HFFc6 (cell line): ENCODE data around the gene PPP1CB. TPM values are rescaled to one million over a fixed set of nuclear protein-coding genes. Genes with fewer than 3 reads are reported as not detected.
"Not testable (repeated sequence)": the region's sequence is repeated elsewhere in the genome, so short reads cannot be mapped to it uniquely, and the experiment has no call there.

Experiments used
- DNase-seq: peaks from one replicate; pipeline ENCODE4 v3.0.0-alpha.2; 2018
- H3K27ac Mint-ChIP-seq: 2 replicates; pipeline ENCODE4 v1.8.0; 2020; ENCODE audit warnings: mild to moderate bottlenecking, mixed read lengths
- H3K27me3 Mint-ChIP-seq: 2 replicates; pipeline ENCODE4 v1.8.0; 2021; ENCODE audit warnings: mild to moderate bottlenecking, moderate library complexity, mixed read lengths; ENCODE audit not compliant: insufficient read depth
- H3K36me3 Mint-ChIP-seq: 2 replicates; pipeline ENCODE4 v1.8.0; 2021; ENCODE audit warnings: low read depth, mixed read lengths
- H3K4me1 Mint-ChIP-seq: 2 replicates; pipeline ENCODE4 v1.8.0; 2020; ENCODE audit warnings: low read depth, mixed read lengths
- H3K4me3 Mint-ChIP-seq: 2 replicates; pipeline ENCODE4 v1.8.0; 2020; ENCODE audit warnings: mild to moderate bottlenecking, moderate library complexity, mixed read lengths
- H3K9me3 Mint-ChIP-seq: 2 replicates; pipeline ENCODE4 v1.8.0; 2020; ENCODE audit warnings: mild to moderate bottlenecking, mixed read lengths
- total RNA-seq, 6 experiments: library from RNA; stranded (reverse); fragmentation: NEBNext Ultra II Directional; extraction: Animal tissue kit (Norgen Biotek cat#: 25700); gene quantifications; 2 replicates in 1 of 6; 3 replicates in 5 of 6; pipeline ENCODE4 v1.2.3, GENCODE V29; 2021
- TF ChIP-seq, protein P1 (sequence below): fragments of 200-600 bp; sonication (generic); IDR thresholded peaks from 2 replicates; pipeline ENCODE4 v1.5.0; 2021; ENCODE audit warnings: antibody characterized with exemption, mild to moderate bottlenecking

The PPP1CB gene
- total RNA-seq, 6 experiments from 2014 or later = 188 to 209 (median 202) TPM

DNA sequence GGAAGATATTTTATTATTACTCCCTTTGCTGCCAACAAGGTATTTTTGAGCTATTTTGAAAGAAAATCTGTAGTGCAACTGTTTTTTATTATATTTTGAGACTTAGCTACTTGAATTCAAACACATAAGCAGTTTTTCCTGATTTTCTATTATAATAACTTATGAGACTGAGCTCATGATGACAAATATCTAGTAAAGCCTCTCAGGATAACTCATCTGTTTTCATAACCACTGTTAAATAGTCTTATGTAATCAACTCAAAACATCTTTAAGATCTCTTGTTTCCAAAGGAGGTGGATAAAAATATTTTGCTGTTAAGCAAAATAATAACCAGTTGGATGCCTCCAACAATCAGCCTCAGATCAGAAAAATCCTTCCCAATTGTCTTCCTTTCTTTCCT lies 21.9 kb upstream of the PPP1CB start:
- TF ChIP-seq, protein P1, sequence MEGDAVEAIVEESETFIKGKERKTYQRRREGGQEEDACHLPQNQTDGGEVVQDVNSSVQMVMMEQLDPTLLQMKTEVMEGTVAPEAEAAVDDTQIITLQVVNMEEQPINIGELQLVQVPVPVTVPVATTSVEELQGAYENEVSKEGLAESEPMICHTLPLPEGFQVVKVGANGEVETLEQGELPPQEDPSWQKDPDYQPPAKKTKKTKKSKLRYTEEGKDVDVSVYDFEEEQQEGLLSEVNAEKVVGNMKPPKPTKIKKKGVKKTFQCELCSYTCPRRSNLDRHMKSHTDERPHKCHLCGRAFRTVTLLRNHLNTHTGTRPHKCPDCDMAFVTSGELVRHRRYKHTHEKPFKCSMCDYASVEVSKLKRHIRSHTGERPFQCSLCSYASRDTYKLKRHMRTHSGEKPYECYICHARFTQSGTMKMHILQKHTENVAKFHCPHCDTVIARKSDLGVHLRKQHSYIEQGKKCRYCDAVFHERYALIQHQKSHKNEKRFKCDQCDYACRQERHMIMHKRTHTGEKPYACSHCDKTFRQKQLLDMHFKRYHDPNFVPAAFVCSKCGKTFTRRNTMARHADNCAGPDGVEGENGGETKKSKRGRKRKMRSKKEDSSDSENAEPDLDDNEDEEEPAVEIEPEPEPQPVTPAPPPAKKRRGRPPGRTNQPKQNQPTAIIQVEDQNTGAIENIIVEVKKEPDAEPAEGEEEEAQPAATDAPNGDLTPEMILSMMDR = no peak
- Mint-ChIP-seq H3K9me3 (no peaks in the 10 kb centered on the region), H3K27ac (peak overlapping the region; percentile 60), H3K4me3 (no peak overlapping the region), H3K27me3 (no peaks in the 10 kb centered on the region; the same call in 1 of the 2 replicates), H3K36me3 (no peaks in the 10 kb centered on the region), H3K4me1 (peaks cover 14% of the 10 kb centered on the region)
- peak; percentile 65 for DNase-seq

DNA sequence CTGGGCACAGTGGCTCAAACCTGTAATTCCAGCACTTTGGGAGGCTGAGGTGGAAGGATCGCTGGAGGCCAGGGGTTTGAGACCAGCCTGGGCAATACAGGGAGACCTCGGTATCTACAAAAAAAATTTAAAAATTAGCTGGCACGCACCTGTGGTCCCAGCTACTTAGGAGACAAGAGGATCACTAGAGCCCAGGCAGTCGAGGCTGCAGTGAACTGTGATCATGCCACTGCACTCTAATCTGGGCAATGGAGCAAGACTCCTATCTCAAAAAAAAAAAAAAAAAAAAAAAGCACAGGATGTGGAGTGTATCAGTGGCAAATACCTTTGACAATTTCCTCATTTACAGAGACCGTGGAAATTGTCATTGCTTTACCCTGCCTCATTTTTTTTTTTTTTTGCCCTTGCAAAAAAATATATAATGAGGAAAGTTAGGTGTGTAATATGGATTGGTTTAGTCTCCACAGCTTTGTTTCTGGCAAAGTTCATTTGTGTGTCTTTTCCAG lies 20.9 kb upstream of the PPP1CB start:
- H3K36me3 Mint-ChIP-seq = no peaks in the 10 kb centered on the region

DNA sequence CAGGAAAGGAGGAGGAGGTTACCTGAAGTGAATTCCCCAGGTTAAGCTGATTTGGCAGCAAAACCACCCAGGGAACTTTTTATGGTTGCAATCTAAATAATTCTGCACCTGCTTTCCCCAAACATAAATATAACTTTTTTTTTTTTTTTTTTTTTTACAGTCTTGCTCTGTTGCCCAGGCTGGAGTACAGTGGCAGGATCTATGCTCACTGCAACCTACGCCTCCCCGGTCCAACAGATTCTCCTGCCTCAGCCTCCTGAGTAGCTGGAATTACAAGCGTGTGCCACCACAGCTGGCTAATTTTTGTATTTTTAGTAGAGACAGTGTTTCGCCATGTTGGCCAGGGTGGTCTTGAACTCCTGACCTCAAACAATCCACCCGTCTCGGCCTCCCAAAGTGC lies 16.1 kb upstream of the PPP1CB start:
- Mint-ChIP-seq H3K4me3 (no peak overlapping the region), H3K27ac (no peak overlapping the region), H3K27me3 (peaks cover 4% of the 10 kb centered on the region), H3K4me1 (peaks cover 6% of the 10 kb centered on the region; the same call in 1 of the 2 replicates), H3K36me3 (peaks cover 7% of the 10 kb centered on the region; the same call in 1 of the 2 replicates), H3K9me3 (peaks cover 15% of the 10 kb centered on the region)
- DNase-seq = no peak
- TF ChIP-seq, protein P1 = no peak

More for the DNA sequence above, 20.9 kb upstream of the PPP1CB start:
- H3K9me3 Mint-ChIP-seq = no peaks in the 10 kb centered on the region
- no peak overlapping the region for H3K27ac Mint-ChIP-seq
- DNase-seq = no peak
- H3K4me3 Mint-ChIP-seq = no peak overlapping the region
- H3K4me1 Mint-ChIP-seq = peaks cover 14% of the 10 kb centered on the region
- TF ChIP-seq, protein P1 = no peak
- no peaks in the 10 kb centered on the region; the same call in 1 of the 2 replicates for H3K27me3 Mint-ChIP-seq

DNA sequence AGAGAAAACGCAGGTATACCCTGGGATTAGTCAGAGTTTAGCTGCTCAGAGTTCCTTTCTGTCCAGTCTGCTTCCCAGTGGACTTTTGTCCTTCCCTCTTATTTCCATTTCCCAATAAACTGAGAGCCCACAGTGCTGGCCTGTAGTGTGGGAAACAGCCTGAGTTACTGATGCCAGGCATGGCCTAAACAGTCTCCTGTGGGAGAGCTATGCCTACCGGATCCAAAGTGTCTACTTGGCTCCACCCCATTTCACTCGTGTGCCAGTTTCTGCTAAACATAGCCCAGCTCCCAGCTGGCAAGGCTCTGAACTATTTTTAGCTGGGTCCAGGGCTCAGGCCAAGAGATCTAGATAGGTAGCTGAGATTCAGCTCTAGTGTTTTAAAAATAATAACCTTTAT lies 15.6 kb upstream of the PPP1CB start:
- Mint-ChIP-seq H3K36me3 (peaks cover 7% of the 10 kb centered on the region; the same call in 1 of the 2 replicates), H3K27me3 (peaks cover 5% of the 10 kb centered on the region), H3K9me3 (peaks cover 15% of the 10 kb centered on the region), H3K27ac (no peak overlapping the region), H3K4me1 (peaks cover 5% of the 10 kb centered on the region; the same call in 1 of the 2 replicates), H3K4me3 (no peak overlapping the region)
- DNase-seq = no peak
- TF ChIP-seq, protein P1 = no peak

DNA sequence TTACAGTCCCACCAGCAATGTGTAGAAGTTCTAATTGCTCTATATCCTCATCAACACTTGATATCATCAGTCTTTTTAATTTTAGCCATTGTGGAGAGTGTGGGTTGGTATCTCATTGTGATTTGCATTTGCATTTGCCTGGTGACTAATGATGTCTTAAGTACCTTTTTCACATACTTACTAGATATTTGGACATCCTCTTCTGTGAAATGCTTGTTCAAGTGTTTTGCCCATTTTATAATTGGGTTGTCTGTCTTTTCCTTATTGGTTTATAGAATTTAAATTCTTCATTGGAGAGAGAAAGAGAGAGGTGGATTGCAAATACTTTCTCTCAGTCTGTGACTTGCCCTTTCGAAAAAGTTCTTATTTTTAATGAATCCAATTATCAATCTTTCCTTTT lies 14.0 kb upstream of the PPP1CB start:
- H3K4me3 Mint-ChIP-seq = no peak overlapping the region
- H3K9me3 Mint-ChIP-seq = peaks cover 15% of the 10 kb centered on the region
- TF ChIP-seq, protein P1 = no peak
- no peak for DNase-seq
- H3K4me1 Mint-ChIP-seq = peaks cover 5% of the 10 kb centered on the region; the same call in 1 of the 2 replicates
- H3K27me3 Mint-ChIP-seq = peaks cover 5% of the 10 kb centered on the region
- peaks cover 7% of the 10 kb centered on the region; the same call in 1 of the 2 replicates for H3K36me3 Mint-ChIP-seq
- no peak overlapping the region for H3K27ac Mint-ChIP-seq

DNA sequence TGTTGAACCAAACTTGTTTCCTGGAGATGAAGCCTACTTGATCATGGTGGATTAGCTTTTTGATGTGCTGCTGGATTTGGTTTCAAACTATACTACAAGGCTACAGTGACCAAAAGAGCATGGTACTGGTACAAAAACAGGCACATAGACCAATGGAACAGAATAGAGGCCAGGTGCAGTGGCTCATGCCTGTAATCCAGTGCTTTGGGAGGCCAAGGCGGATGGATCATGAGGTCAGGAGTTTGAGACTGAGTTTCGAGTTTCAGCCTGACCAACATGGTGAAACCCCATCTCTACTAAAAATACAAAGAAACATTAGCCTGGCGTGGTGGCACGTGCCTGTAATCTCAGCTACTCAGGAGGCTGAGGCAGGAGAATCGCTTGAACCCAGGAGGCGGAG lies 9.0 kb upstream of the PPP1CB start:
- not testable (repeated sequence) for H3K4me1 Mint-ChIP-seq, H3K27ac Mint-ChIP-seq, H3K27me3 Mint-ChIP-seq, H3K4me3 Mint-ChIP-seq, H3K9me3 Mint-ChIP-seq, H3K36me3 Mint-ChIP-seq, DNase-seq
